Measurements from ENCODE around the gene ACTL7B. TPM values are rescaled to one million over a fixed set of nuclear protein-coding genes. Genes with fewer than 3 reads are reported as not detected.
"Not testable (repeated sequence)": the region's sequence is repeated elsewhere in the genome, so short reads cannot be mapped to it uniquely, and the experiment has no call there.

The ACTL7B gene
- total RNA-seq, 1 donor from 2014 or later, result not detected

DNA sequence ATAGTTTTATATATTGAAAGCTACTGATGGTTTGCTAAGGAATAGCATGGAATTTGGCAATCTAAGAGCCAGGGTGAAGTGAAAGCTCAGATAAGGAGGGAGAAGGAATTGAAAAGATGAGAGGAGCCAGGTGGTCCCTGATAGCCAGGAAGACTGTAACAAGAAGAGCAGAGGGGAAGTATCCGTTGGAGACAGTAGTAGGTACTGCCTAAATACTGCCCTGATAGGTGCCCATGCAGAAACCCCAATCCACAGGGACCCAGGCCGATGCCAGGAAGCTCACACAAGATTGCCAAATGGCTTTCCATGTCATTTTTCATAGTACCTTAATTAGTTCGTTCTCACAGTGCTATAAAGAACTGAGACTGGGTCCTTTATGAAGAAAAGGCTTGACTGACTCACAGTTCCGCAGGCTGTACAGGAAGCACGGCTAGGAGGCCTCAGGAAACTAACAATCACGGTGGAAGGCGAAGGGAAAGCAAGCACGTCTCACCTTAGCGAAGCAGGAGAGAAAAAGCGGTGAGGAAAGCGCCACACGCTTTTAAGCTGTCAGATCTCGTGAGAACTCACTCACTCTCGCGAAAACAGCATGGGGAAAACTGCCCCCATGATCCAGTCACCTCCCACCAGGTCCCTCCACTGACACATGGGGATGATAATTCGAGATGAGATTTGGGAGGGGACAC lies 13.0 kb downstream of the ACTL7B start:
- H3K36me3 Mint-ChIP-seq (ENCODE audit: low read depth), result no peaks in the 10 kb centered on the region
- no peak overlapping the region for H3K4me3 Mint-ChIP-seq
- no peaks in the 10 kb centered on the region for H3K4me1 Mint-ChIP-seq
- TF ChIP-seq, protein P1, sequence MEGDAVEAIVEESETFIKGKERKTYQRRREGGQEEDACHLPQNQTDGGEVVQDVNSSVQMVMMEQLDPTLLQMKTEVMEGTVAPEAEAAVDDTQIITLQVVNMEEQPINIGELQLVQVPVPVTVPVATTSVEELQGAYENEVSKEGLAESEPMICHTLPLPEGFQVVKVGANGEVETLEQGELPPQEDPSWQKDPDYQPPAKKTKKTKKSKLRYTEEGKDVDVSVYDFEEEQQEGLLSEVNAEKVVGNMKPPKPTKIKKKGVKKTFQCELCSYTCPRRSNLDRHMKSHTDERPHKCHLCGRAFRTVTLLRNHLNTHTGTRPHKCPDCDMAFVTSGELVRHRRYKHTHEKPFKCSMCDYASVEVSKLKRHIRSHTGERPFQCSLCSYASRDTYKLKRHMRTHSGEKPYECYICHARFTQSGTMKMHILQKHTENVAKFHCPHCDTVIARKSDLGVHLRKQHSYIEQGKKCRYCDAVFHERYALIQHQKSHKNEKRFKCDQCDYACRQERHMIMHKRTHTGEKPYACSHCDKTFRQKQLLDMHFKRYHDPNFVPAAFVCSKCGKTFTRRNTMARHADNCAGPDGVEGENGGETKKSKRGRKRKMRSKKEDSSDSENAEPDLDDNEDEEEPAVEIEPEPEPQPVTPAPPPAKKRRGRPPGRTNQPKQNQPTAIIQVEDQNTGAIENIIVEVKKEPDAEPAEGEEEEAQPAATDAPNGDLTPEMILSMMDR (conservative IDR thresholded peaks at IDR 0.05), result no peak
- H3K9me3 Mint-ChIP-seq, result no peaks in the 10 kb centered on the region
- H3K27me3 Mint-ChIP-seq (ENCODE audit: low read depth), result no peaks in the 10 kb centered on the region
- DNase-seq (ENCODE audit: low read depth, low spot score), result no peak
- no peak overlapping the region for H3K27ac Mint-ChIP-seq (ENCODE audit: unreplicated experiment)

DNA sequence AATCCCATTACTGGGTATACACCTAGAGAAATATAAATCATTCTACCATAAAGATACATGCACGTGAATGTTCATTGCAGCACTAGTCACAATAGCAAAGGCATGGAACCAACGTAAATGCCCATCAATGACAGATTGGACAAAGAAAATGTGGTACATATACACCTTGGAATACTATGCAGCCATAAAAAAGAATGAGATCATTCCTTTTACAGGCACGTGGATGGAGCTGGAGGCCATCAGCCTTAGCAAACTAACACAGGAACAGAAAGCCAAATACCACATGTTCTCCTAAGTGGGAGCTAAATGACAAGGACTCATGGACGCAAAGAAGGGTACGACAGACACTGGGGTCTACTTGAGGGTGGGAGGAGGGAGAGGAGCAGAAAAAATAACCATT lies 16.2 kb downstream of the ACTL7B start:
- H3K4me3 Mint-ChIP-seq; H3K27ac Mint-ChIP-seq (ENCODE audit: unreplicated experiment); DNase-seq (ENCODE audit: low read depth, low spot score); H3K4me1 Mint-ChIP-seq; H3K36me3 Mint-ChIP-seq (ENCODE audit: low read depth); H3K9me3 Mint-ChIP-seq; H3K27me3 Mint-ChIP-seq (ENCODE audit: low read depth): not testable (repeated sequence)

DNA sequence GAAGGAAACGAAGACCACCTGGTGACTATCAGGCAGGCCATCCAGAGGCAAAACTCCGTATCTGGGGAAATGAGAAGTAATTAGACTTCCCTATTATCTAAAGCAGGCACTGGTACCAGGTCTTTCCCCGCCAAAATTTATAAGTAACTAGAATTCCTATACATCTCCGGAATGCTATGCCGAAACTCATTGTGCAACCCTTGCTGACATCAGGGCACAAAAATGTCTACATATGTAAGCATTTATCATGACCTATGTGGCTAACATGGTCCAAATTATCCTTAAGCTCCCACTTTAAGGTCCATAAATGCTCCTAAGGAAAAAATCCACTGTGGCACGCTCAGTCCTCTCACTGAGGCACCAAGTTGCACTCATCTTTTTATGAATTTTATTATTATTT lies 17.8 kb downstream of the ACTL7B start:
- Mint-ChIP-seq H3K9me3 (peaks cover 1% of the 10 kb centered on the region), H3K4me1 (no peaks in the 10 kb centered on the region), H3K27ac (ENCODE audit: unreplicated experiment) (no peak overlapping the region), H3K27me3 (ENCODE audit: low read depth) (no peaks in the 10 kb centered on the region), H3K4me3 (no peak overlapping the region), H3K36me3 (ENCODE audit: low read depth) (no peaks in the 10 kb centered on the region)
- no peak for DNase-seq (ENCODE audit: low read depth, low spot score)
- TF ChIP-seq, protein P1 (conservative IDR thresholded peaks at IDR 0.05), result no peak

DNA sequence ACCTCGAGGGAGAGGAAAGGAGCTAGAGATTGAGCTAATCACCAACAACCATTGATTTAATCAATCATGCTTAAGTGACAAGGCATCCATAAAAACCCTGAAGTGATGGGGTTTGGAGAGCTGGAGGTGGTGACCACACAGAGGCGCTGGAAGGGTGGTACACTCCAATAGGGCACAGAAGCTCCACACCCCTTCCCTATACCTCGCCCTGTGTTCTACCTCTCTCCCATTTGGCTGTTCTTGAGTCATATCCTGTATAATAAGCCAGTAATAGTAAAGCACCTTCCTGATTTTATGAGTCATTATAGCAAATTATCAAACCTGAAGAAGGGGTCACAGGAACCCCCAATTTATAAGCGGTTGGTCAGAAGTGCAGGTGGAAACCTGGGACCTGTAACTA lies 18.3 kb downstream of the ACTL7B start:
- TF ChIP-seq, protein P1 (conservative IDR thresholded peaks at IDR 0.05), result no peak
- Mint-ChIP-seq H3K4me1 (no peaks in the 10 kb centered on the region), H3K36me3 (ENCODE audit: low read depth) (no peaks in the 10 kb centered on the region), H3K4me3 (no peak overlapping the region), H3K9me3 (peaks cover 5% of the 10 kb centered on the region), H3K27me3 (ENCODE audit: low read depth) (no peaks in the 10 kb centered on the region), H3K27ac (ENCODE audit: unreplicated experiment) (no peak overlapping the region)
- DNase-seq (ENCODE audit: low read depth, low spot score), result no peak

- Mint-ChIP-seq H3K27me3 (ENCODE audit: low read depth) (no peaks in the 10 kb centered on the region), H3K4me3 (no peak overlapping the region), H3K36me3 (ENCODE audit: low read depth) (no peaks in the 10 kb centered on the region), H3K4me1 (no peaks in the 10 kb centered on the region), H3K9me3 (peaks cover 5% of the 10 kb centered on the region), H3K27ac (ENCODE audit: unreplicated experiment) (no peak overlapping the region)
- TF ChIP-seq, protein P1 (conservative IDR thresholded peaks at IDR 0.05), result no peak
- DNase-seq (ENCODE audit: low read depth, low spot score), result no peak
Measured at GRCh38 chr9:108836781-108837180, 19.0 kb downstream of the ACTL7B start.

- Mint-ChIP-seq H3K27ac (ENCODE audit: unreplicated experiment) (no peak overlapping the region), H3K4me3 (no peak overlapping the region), H3K27me3 (ENCODE audit: low read depth) (no peaks in the 10 kb centered on the region)
Measured at GRCh38 chr9:108836319-108836718, 19.5 kb downstream of the ACTL7B start.

More at GRCh38 chr9:108836319-108836718, 19.5 kb downstream of the ACTL7B start:
- H3K9me3 Mint-ChIP-seq, result peaks cover 5% of the 10 kb centered on the region
- H3K4me1 Mint-ChIP-seq, result no peaks in the 10 kb centered on the region
- H3K36me3 Mint-ChIP-seq (ENCODE audit: low read depth), result no peaks in the 10 kb centered on the region
- TF ChIP-seq, protein P1 (conservative IDR thresholded peaks at IDR 0.05), result no peak
- DNase-seq (ENCODE audit: low read depth, low spot score), result no peak

All from neural crest cell (in vitro differentiated cells).